Uterus (tissue), 2 donors: ENCODE measurements around the gene GLCCI1.
A peak's percentile ranks its signal among the peaks of the same experiment; 100 is the strongest.

Source experiments
- CTCF ChIP-seq, 4 experiments: fragments of 200-600 bp in 2 of 4; fragments of 450-650 bp in 2 of 4; sonication (generic) in 2 of 4; IDR thresholded peaks; one replicate each; pipeline ENCODE4 v1.5.1; 2016 to 2019; ENCODE audit warnings: antibody characterized with exemption in 4 of 4, mild to moderate bottlenecking in 2 of 4, moderate library complexity in 1 of 4
- POLR2A ChIP-seq, 2 donors: fragments of 450-650 bp; IDR thresholded peaks; one replicate each; pipeline ENCODE4 v1.6.1; 2016; ENCODE audit warnings: antibody characterized with exemption in 2 of 2, mild to moderate bottlenecking in 1 of 2, moderate library complexity in 1 of 2

GRCh38 chr7:7967886-7968543 is 581 bp upstream of the GLCCI1 start:
- TF ChIP-seq CTCF (IDR thresholded peaks at IDR 0.05): peak in 1 of 4 experiments; percentile 4
- no peak for TF ChIP-seq POLR2A (IDR thresholded peaks at IDR 0.05)
